DOHH2 (cell line): ENCODE measurements around the gene SLC38A3.

Experiments
- H3F3A ChIP-seq: fragments of 200-600 bp; sonication (generic), shearing (Covaris generic); 2 replicates; pipeline ENCODE4 v1.6.0; 2016; ENCODE audit warnings: antibody characterized with exemption, mild to moderate bottlenecking; ENCODE audit not compliant: control insufficient read depth, insufficient read depth
- H3K27ac ChIP-seq: fragments of 200-600 bp; sonication (generic); 2 replicates; pipeline ENCODE4 v1.5.1; 2014; ENCODE audit warnings: low read depth, mild to moderate bottlenecking, low read length, moderate library complexity
- H3K27me3 ChIP-seq: fragments of 200-600 bp; sonication (generic); 2 replicates; pipeline ENCODE4 v1.6.1; 2014; ENCODE audit warnings: mild to moderate bottlenecking, low read length, mixed read lengths; ENCODE audit not compliant: control insufficient read depth
- H3K36me3 ChIP-seq: fragments of 200-600 bp; sonication (generic); 2 replicates; pipeline ENCODE4 v1.6.1; 2014; ENCODE audit warnings: mild to moderate bottlenecking, low read length, moderate library complexity, mixed read lengths; ENCODE audit not compliant: control insufficient read depth
- H3K4me1 ChIP-seq: fragments of 200-600 bp; sonication (generic); 2 replicates; pipeline ENCODE4 v1.6.1; 2014; ENCODE audit warnings: mild to moderate bottlenecking, low read length, mixed read lengths; ENCODE audit not compliant: control insufficient read depth
- H3K4me2 ChIP-seq: fragments of 200-600 bp; sonication (generic); 2 replicates; pipeline ENCODE4 v1.6.0; 2014; ENCODE audit warnings: mild to moderate bottlenecking, low read length, moderate library complexity
- H3K4me3 ChIP-seq: fragments of 200-600 bp; sonication (generic); 2 replicates; pipeline ENCODE4 v1.5.1; 2014; ENCODE audit warnings: mild to moderate bottlenecking, low read length, mixed read lengths
- H3K79me2 ChIP-seq: fragments of 200-600 bp; sonication (generic); 2 replicates; pipeline ENCODE4 v1.6.1; 2014; ENCODE audit warnings: mild to moderate bottlenecking, low read length, mixed read lengths; ENCODE audit not compliant: control insufficient read depth
- H3K9me2 ChIP-seq: fragments of 200-600 bp; sonication (generic); replicated peaks from 2 replicates; pipeline ENCODE4 v1.6.1; 2014; ENCODE audit warnings: mild to moderate bottlenecking, low read length, mixed read lengths; ENCODE audit not compliant: control insufficient read depth
- H3K9me3 ChIP-seq: fragments of 200-600 bp; sonication (generic); 2 replicates; pipeline ENCODE4 v1.6.1; 2014; ENCODE audit warnings: antibody characterized with exemption, low read length, mixed read lengths; ENCODE audit not compliant: control insufficient read depth, insufficient read depth
- H4K20me1 ChIP-seq: fragments of 200-600 bp; sonication (generic); 2 replicates; pipeline ENCODE4 v1.6.0; 2014; ENCODE audit warnings: low read depth, mild to moderate bottlenecking, antibody characterized with exemption, low read length, moderate library complexity; ENCODE audit not compliant: control insufficient read depth, insufficient read depth
- CTCF ChIP-seq: fragments of 200-600 bp; sonication (generic); IDR thresholded peaks from one replicate; pipeline ENCODE4 v1.5.1; 2014; ENCODE audit warnings: antibody characterized with exemption, mild to moderate bottlenecking, low read depth, low read length; ENCODE audit not compliant: poor library complexity, severe bottlenecking
- EZH2phosphoT487 ChIP-seq: fragments of 200-600 bp; sonication (generic); IDR thresholded peaks from 2 replicates; pipeline ENCODE4 v1.6.1; 2017; ENCODE audit warnings: borderline replicate concordance, mild to moderate bottlenecking, antibody characterized with exemption, low read length, moderate library complexity, mixed read lengths

SLC38A3 gene

GRCh38 chr3:50177346-50177745, 27.7 kb upstream of the SLC38A3 start:
- Histone ChIP-seq H3K4me2 (no peak overlapping the region), H3F3A (no peaks in the 10 kb centered on the region), H3K79me2 (no peaks in the 10 kb centered on the region), H3K4me3 (no peak overlapping the region), H3K4me1 (0 out of 2 replicates have a peak, but pooled peaks cover 3% of the 10 kb centered on the region), H3K27ac (no peak overlapping the region), H3K36me3 (no peaks in the 10 kb centered on the region), H3K27me3 (no peaks in the 10 kb centered on the region), H3K9me3 (no peaks in the 10 kb centered on the region), H3K9me2 (no peaks in the 10 kb centered on the region), H4K20me1 (no peaks in the 10 kb centered on the region)
- TF ChIP-seq EZH2phosphoT487: no peak
- TF ChIP-seq CTCF: no peak

- Histone ChIP-seq H4K20me1 (no peaks in the 10 kb centered on the region), H3K27me3 (no peaks in the 10 kb centered on the region), H3K27ac (no peak overlapping the region), H3K4me2 (no peak overlapping the region), H3K36me3 (no peaks in the 10 kb centered on the region), H3K4me3 (no peak overlapping the region), H3K79me2 (no peaks in the 10 kb centered on the region), H3K9me2 (no peaks in the 10 kb centered on the region), H3K4me1 (no peaks in the 10 kb centered on the region), H3K9me3 (no peaks in the 10 kb centered on the region), H3F3A (no peaks in the 10 kb centered on the region)
- TF ChIP-seq CTCF (no peak), EZH2phosphoT487 (no peak)
Observed at GRCh38 chr3:50179710-50180109, 25.4 kb upstream of the SLC38A3 start.

- no peaks in the 10 kb centered on the region for H3K36me3 ChIP-seq
Observed at GRCh38 chr3:50181985-50182384, 23.1 kb upstream of the SLC38A3 start.

More at GRCh38 chr3:50181985-50182384, 23.1 kb upstream of the SLC38A3 start:
- no peak overlapping the region for H3K4me2 ChIP-seq
- no peaks in the 10 kb centered on the region for H3K27me3 ChIP-seq
- no peaks in the 10 kb centered on the region for H3F3A ChIP-seq
- no peak for TF ChIP-seq CTCF
- no peak for TF ChIP-seq EZH2phosphoT487
- H3K79me2 ChIP-seq: no peaks in the 10 kb centered on the region
- H4K20me1 ChIP-seq: no peaks in the 10 kb centered on the region
- no peaks in the 10 kb centered on the region for H3K4me1 ChIP-seq
- H3K9me2 ChIP-seq: no peaks in the 10 kb centered on the region
- no peak overlapping the region for H3K4me3 ChIP-seq
- no peaks in the 10 kb centered on the region for H3K9me3 ChIP-seq
- H3K27ac ChIP-seq: no peak overlapping the region
